ENCODE data around the gene CDK8.
"Not testable (repeated sequence)": the region's sequence is repeated elsewhere in the genome, so short reads cannot be mapped to it uniquely, and the experiment has no call there.

DNA sequence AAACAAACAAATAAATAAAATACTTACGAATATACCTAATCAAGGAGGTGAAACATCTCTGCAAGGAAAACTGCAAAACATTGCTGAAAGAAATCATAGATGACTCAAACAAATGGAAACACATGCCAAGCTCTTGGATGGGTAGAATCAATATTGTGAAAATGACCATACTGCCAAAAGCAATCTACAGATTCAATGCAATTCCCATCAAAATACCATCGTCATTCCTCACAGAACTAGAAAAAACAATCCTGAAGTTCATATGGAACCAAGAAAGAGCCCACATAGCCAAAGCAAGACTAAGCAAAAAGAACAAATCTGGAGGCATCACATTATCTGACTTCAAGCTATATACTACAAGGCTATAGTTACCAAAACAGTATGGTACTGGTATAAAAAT is 32.0 kb downstream of the CDK8 start:
- TF ChIP-seq, protein P1, sequence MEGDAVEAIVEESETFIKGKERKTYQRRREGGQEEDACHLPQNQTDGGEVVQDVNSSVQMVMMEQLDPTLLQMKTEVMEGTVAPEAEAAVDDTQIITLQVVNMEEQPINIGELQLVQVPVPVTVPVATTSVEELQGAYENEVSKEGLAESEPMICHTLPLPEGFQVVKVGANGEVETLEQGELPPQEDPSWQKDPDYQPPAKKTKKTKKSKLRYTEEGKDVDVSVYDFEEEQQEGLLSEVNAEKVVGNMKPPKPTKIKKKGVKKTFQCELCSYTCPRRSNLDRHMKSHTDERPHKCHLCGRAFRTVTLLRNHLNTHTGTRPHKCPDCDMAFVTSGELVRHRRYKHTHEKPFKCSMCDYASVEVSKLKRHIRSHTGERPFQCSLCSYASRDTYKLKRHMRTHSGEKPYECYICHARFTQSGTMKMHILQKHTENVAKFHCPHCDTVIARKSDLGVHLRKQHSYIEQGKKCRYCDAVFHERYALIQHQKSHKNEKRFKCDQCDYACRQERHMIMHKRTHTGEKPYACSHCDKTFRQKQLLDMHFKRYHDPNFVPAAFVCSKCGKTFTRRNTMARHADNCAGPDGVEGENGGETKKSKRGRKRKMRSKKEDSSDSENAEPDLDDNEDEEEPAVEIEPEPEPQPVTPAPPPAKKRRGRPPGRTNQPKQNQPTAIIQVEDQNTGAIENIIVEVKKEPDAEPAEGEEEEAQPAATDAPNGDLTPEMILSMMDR (IDR thresholded peaks at IDR 0.05; ENCODE audit: low read depth, low read length), result not testable (repeated sequence)
- TF ChIP-seq EZH2phosphoT487 (IDR thresholded peaks at IDR 0.05; ENCODE audit: low read depth), result not testable (repeated sequence)
